ENCODE measurements around the gene TSR1.
A peak's percentile ranks its signal among the peaks of the same experiment; 100 is the strongest.

TSR1 gene

DNA sequence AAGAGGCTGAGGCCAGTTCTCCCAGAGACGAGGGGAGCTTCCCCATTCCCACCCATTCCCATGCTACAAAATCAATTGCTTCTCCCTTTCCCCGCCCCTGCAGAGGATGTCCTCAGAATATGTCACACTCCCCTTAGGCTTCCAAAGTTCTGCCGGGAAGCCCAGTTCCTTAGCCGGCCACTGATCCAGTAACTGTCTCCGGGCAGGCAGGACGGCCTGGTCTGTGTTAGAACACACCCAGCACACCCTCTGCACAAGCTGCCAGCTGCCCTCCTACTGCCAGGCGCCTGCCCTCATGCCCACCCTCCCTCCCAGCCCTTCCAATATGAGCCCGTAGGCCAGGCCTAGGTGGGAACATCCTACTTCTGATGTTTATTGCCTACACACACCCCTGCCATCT is 32.1 kb upstream of the TSR1 start:
- DNase-seq, result peak; percentile 68

DNA sequence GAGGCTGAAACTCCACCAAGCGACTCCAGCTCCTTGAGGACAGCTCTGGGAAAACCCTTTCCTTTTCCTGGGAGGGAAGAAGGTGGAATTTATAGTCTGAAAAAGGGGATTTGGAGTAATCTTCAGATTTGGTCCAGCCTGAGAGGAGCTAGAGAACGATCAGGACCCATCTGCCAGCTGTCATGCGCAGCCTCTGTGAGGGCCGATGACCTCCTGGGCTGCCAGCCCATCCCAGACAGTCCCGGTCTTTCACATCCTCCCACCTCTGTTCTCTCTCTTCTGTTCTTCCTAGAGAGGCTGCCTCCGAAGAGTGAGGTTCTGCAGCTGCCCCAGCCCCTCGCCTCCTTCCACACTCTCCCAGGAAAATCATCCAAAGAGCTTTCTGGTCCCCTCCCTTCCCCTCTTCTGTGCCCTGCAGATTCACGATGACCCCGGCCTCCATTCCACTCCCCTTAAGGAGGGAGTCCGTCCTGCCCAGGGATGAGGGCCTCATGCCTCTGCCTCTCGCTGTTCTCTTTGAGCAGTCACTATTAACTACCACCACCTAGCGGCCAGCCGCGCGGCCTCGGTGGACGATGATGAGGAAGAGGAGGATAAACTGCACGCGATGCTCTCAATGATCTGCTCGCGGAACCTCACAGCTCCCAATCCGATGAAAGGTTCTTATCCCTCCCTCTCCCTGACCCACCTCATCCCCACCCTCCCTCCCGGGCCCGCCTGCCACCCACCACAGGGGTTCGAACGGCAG is 30.7 kb upstream of the TSR1 start:
- no peak for DNase-seq

DNA sequence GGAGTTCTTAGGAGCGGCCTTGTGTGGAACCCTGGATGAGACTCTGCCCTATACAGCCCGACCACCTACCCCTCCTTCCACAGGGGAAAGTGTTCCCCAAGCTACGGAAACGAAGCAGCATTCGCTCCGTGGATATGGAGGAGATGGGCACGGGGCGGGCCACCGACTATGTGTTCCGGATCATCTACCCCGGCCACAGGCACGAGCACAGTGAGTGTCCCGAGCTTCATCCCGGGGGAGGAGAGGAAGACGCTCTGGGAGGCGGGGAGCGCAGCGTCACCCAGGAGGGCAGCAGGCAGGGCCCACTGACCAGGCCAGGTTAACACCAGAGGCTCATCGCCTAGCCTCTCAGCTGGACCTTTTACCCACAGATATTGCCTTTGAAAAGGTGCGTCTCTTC is 28.9 kb upstream of the TSR1 start:
- no peak for DNase-seq

DNA sequence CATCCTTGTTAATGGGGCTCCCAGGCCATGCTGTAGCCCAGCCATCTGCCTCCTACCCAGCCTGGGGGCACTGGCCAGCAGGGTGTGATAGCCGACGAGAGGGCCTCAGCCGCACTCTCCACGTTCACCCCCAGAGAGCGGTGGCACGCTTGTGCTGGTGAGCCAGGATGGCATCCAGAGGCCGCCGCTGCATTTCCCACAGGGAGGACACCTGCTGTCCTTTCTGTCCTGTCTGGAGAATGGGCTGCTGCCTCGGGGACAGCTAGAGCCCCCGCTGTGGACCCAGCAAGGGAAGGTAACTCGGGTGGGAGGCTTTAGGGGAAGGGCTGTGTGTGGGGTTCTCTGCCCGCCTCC is 28.5 kb upstream of the TSR1 start:
- no peak for DNase-seq

DNA sequence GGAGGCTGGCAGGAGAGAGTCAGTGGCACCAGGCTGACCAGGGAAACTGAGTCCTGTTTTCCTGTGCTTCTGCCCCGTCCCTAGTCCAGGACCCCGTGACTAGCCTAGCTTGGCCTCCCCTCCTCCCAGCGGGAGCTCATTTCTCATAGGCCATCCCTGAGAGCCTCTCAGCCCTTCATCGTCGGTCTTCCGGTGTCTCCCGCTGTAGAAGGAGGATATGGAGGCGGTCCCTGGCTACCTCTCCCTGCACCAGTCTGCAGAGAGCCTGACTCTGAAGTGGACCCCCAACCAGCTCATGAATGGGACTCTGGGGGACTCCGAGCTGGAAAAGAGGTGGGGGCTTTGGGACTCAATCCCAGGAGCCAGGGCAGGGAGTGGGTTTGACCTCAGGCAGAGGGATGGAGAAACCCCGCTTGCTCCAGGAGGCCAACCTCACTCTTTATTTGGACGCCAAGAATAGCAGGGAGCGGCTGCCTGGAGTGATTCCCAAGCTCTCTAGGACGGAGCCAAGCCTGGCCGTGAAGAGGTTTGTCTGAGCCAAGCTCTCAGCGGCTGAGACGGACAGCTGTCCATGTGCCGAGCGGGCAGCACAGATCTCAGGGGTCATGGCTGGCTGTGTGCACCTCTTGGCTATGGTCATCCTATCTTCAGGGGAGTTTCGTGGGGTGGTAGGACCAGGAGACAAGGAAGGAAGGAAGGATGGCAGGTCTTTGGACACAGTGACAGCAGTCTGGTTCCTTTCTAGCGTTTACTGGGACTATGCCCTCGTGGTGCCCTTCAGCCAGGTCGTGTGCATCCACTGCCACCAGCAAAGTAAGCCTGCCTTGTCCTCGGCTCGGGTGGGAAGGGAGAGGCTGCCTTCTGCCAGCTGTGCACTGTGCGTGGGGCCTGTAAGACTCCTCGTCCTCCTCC is 27.9 kb upstream of the TSR1 start:
- DNase-seq, result no peak

DNA sequence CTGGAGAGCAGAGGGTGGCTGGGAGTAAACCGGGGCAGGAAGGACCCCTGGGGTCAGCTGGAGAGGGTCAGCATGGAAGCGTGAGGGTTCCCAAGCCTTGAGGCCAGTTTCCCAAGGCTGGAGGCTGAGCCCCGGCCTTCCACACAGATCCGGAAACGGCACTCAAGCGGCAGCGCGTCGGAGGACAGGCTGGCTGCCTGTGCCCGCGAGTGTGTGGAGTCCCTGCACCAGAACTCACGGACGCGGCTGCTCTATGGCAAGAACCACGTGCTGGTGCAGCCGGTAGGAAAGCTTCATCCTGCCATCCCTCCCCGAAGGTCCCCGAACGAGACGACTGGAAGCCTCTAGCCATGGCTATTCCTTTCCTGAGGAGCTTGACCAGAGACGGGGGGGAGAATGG is 27.1 kb upstream of the TSR1 start:
- no peak for DNase-seq

DNA sequence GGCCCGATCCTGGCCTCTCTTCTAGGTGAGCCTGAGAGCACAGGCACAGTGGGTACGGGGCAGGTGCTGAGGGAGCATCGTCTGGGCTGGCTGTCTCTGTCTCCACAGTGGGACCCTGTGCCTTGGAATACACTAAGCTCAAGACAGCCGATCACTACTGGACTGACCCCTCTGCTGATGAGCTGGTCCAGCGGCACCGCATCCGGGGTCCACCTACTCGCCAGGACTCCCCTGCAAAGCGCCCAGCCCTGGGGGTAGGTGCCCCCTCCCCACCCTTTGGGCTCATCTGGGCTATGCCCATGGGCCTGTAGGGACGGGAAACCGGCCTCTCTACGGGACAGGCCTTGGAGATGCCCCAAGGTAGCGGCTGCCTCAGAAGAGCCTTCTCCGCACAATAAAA is 26.6 kb upstream of the TSR1 start:
- DNase-seq, result no peak

DNA sequence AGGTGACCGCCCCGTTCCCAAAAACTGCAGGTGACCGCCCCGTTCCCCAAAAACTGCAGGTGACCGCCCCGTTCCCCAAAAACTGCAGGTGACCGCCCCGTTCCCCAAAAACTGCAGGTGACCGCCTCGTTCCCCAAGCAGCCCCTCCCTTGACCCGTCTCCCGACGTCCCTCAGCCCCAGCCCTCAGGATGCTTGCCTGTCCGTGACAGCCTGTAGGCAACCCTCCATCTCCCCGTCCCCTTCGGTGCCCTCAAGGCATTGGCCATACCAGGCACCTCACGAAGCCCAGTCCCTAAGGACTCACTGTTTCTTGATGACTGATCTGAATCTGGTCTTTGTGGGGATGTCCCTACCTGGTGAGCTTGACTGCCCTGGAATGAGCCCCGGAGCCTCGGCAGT is 26.2 kb upstream of the TSR1 start:
- no peak for DNase-seq

DNA sequence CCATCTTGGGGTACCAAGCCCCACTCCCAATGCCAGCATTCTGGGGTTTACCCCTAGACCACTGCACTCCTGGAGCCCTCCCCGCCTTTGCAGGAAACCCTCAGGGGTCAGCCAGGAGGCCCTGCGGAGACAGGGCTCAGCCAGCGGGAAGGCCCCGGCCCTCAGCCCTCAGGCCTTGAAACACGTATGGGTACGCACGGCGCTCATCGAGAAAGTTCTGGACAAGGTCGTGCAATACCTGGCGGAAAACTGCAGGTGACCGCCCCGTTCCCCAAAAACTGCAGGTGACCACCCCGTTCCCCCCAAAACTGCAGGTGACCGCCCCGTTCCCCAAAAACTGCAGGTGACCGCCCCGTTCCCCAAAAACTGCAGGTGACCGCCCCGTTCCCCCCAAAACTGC is 25.8 kb upstream of the TSR1 start:
- no peak for DNase-seq

DNA sequence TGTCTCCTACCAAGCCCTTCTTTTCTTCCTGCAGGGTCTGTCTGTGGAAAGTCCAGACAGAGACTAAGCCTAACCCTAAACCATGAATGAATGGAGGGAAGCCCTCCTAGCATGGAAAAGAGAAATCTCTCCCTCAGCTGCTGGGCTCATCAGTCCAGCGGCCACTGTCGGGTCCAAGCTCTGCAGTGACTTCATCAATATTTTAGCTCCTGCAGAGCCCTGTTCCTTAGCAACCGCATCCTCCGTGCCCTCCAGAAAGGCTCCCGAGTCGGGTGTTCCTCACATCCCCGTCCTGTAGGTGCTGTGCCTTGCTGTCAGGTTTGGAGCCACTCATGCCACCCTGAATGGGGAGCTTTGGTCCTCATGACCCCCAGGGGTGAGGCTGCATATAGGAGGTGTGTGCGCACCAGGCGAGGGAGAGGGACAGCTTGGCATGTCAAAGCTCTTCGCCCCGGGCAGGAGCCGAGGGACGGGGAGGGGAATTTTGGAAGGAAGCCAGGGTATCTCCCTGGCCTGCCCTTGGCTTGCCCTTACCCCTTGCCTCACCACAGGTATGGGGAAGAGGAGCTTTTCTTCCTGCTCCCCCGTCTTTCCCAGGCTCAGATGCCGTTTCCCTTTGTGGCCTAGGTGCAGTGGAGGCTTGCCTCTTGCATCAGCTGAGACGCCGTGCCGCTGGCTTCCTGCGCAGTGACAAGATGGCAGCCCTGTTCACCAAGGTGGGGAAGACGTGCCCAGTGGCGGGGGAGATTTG is 24.9 kb upstream of the TSR1 start:
- no peak for DNase-seq

DNA sequence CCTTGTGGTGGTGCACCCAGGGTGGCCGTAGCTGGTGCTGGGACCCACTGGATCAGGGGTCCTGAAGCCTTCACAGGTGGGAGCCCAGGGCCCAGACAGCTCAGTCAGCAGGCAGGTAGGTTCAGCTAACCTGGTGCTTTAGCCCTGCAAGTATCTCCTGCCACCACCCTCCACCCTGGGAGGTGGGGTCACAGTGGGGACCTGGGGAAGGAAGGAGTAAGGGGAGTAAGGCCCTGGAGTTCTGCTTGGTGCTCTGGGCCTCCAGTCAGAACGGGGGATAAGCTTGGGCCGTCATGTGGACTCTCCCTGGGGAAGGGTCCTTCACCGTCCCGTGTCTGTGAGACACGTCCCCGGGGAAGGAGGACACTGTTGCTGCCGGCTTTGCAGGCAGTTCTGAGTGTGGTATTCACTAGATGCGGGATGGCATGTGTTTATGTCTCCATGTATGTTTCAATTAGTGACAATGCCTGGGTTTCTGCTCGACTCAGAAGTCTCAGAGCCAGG is 21.7 kb upstream of the TSR1 start:
- DNase-seq, result no peak

DNA sequence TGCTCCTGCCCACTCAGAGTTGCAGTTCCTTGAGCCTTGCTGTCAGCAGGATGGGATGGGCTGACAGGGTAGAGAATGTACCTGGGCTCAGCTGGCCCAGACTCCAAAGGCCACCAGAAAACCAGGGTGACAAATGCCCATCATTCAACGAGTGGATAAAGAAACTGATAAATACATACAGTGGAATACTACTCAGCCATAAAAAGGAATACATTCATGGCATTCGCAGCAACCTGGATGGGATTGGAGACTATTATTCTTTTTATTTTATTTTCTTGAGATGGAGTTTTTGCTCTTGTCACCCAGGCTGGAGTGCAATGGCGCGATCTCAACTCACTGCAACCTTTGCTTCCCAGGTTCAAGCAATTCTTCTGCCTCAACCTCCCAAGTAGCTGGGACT is 21.0 kb upstream of the TSR1 start:
- DNase-seq, result no peak

DNA sequence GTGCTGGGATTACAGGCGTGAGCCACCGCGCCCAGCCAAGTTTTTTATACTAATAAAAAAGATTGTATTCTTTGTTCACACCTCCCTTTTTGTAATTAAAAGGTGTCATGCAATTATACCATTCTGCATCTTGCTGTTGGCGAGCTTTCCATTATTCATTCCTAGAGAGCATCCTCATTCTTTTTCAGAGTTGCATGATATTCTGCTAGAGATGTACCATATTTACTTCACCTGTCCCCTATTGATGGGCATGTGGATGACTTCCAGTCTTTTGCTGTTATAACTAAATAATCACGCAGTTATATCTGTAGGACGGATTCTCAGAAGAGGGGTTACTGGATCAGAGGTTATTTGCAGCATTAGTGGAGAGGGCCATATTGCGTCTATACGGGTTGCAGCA is 18.1 kb upstream of the TSR1 start:
- DNase-seq, result no peak

DNA sequence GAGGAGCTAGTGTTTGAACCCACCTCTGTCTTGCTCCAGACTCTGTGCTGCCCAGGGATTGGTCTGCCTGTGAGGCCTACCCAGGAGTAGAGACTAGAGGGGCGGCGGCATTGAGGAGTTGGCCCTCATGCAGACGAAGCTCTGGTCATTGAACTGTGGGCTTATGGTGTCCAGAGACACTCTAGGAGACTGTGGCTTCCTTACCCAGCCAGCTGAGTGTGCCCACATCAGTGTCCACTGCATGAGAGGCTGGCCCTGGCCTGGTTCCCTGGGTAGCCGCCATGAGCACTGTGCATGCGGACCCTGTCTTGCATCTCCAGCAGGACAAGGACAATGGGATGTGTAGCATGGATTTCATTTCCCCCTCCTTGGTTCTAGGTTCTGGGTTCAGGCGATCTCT is 15.0 kb upstream of the TSR1 start:
- no peak for DNase-seq

DNA sequence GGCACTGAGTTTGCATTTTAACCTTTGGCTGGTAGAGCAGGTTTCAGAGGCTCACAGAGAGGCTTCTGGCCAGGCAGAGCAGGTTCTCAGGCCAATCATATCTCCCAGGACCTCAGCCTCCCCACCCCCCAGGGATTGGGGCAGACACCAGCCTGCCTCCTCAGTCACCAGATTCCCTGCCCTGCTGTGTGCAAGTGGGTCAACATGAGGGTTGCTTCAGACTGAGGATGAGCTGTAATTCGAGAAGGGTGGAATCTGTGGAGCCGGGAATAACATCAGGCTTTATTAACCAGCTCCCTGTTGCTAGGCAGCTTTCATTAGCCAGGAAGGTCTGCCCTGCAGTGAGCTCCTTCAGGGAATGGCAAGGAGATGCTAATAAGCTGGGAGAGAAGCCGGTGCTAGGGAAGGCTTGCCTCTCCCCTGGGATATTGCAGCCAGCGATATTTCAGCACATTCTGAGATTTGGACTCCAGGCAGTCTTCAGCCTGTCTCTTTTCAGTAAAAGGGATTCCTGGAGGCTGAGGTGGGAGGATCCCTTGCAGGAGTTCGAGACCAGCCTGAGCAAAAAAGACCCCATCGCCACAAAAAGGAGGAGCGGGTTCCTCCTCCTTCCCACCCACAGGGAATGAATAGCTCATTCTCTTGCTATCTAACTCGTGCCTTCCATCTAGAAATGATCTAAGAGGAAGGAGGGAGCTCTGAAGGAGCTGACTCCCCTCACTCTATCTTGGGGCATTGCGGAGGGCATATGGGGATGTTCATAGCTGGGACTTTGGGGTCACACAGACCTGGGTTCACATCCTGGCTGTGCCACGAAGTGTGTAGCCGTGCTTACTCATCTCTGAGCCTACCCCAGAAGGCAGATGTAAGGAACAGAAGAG is 11.8 kb upstream of the TSR1 start:
- peak; percentile 64 for DNase-seq

DNA sequence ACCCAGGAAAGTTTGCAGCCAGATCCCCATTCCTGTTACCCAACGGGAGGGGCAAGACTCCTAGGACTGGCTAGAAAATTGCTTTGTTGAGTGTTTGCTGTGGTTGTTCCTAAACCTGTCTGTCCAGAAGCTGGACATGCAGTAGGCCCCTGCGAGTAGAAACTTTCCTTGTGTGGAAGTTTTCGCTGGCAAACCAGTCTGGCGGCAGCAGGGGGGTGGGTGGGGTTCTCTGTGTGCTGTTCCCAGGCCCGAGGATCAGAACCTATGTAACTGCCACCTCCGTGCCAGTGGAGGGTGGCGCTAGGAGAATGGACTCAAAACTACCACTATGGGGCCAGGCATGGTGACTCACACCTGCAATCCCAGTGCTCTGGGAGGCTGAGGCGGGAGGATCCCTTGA is 10.2 kb upstream of the TSR1 start:
- no peak for DNase-seq

DNA sequence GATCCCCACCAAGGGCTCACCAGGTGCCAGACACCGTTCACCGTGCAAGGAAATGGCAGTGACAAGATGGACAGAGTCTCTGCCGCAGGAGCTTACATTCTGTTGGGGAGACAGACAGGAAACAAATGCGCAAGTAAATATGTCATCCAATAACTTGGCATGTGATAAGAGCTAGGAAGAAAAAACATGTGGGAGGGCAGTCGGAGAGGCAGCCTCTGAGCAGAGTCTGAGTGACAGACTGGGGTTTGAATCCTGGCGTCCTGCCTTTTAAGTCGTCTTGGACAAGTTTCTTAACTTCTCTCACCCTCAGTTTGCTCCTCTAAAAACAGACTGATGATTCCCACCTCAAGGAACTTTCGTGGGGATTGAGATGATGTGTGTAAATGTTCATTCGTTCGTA is 8.3 kb upstream of the TSR1 start:
- DNase-seq, result no peak

DNA sequence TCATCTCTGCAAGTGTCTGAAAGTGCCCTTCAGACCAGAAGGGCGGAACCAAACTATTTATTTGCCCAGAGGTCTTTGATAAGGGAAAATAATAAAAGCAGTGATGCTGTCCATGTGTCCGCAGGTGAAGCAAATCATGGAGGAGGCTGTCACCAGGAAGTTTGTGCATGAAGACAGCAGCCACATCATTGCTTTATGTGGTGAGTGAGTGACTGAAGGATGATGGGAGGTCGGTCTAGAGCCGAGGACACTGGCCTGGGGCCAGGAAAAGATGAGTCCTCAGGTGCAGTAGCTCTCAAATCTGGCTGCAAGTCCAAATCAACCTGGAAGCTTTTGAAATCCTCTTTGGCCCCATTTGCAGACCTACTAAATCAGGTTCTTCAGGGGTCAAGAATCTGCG is 7.2 kb upstream of the TSR1 start:
- no peak for DNase-seq

DNA sequence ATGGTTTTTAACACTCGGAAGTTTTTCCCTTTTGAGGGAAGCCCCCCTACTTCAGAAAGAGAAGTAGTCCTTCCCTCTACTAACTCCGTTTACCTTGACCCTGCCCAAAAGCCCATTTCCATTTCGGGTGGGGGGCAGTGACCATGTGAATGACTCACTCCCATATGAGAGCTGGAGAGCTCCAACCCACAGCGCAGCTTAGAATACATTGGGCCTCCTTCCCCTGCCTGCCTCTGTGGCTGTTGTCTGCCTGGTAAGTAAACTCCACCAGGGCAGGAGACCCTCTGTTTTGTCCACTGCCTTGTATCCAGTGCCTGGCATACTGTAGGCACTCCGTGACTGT is 2.0 kb upstream of the TSR1 start:
- no peak for DNase-seq

DNA sequence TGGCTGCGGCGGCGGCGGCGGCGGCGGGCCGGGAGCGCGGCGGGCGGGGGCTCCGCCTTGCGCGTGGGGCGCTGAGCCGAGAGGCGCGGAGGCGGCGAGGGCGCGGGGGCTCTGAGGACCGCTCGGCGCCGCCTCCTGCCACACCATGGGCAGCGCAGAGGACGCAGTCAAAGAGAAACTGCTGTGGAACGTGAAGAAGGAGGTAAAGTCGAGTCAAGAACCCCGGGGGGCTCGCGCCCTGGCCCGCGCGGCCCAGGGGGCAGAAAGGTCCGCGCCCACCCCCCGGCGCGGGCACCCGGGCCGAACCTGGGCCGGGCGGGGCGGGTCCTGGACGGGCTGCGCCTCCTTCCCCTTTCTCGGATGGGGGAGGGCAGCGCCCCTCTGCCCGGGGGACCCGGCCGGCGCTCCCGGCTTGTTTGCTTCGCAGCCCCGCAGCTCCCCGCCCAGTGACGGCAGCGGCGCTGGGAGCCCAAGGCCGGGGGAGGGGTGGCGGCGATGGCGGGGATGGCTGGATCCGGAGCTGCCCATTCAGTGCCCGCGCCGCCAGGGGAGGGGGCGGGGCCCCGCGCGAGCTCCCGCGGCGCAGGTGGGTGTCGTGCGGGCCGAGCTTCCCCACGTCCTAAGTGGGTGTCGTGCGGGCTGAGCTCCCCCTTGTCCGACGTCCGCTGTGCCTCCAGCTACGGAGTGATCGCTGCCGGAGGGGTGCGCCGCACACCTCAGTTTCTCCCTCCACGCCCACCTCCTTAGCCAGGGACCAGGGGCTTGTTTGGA is 1.5 kb upstream of the TSR1 start:
- DNase-seq, result no peak

DNA sequence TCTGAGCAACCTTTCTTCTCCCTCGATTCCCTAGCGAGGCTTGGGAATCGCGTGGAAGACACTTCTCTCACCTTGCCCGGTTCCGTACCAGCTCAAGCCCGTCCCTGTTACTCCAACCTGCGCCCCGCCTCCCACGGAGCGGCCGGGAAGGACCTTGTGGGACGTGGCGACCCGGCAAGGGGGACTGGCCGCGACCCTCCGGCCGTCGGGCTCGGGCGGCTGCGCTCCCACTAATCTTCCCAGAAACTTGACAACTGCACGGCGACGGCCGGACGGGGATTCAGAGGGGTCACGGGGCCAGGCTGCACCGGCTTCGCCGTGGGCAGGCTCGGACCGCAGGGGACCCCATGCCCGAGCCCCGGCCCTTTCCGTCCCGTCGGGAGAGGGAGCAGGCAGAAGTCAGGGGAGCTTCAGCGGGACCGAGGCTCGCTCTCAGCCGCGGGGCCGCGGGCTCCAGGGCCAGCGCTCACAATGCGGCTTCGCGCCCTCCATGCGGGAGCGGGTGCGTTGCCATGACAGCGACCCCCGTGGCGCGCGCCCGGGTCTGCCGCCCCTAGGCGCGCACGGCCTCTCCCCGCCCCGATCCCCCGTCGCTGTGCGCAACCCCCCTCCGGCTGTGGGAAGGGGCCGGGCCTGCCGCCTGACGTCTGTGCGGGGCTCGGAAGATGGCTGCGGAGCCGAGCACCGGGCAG is 741 bp upstream of the TSR1 start, which contains the start of gene SGSM2:
Gene SGSM2, plus strand, starts transcription at position 650 of the 692 bp plus-strand sequence. CDS start 188 bp downstream, outside the sequence.
- DNase-seq, result peak; percentile 57

Data from NCI-H1694 treated with DMSO at 0.1 percent for 48 hours (cell line).